Fibroblast of lung (primary cell): ENCODE measurements around the gene RPUSD4. TPM values are rescaled to one million over a fixed set of nuclear protein-coding genes. Genes with fewer than 3 reads are reported as not detected.

ENCODE experiments used
- DNase-seq, 2 donors: peaks; one replicate each; pipeline versions ENCODE4 v3.0.0 to v3.0.0-alpha.2; 2010; ENCODE audit warnings: low read depth in 2 of 2
- H2AFZ ChIP-seq: 2 replicates; pipeline ENCODE4 v1.5.1; 2012; ENCODE audit warnings: low read length, control low read depth, inconsistent platforms
- H3K27ac ChIP-seq: 2 replicates; pipeline ENCODE4 v1.5.1; 2011; ENCODE audit warnings: low read length, control low read depth; ENCODE audit not compliant: insufficient read depth
- H3K27me3 ChIP-seq: 2 replicates; pipeline ENCODE4 v1.5.1; 2011; ENCODE audit warnings: mild to moderate bottlenecking, low read length; ENCODE audit not compliant: control insufficient read depth, insufficient read depth
- H3K36me3 ChIP-seq: 2 replicates; pipeline ENCODE4 v1.5.1; 2011; ENCODE audit warnings: low read length; ENCODE audit not compliant: control insufficient read depth, insufficient read depth
- H3K4me1 ChIP-seq: 2 replicates; pipeline ENCODE4 v1.5.1; 2011; ENCODE audit warnings: low read length; ENCODE audit not compliant: control insufficient read depth, insufficient read depth; ENCODE audit errors: extremely low read depth
- H3K4me2 ChIP-seq: 2 replicates; pipeline ENCODE4 v1.5.1; 2011; ENCODE audit warnings: low read length, control low read depth; ENCODE audit not compliant: insufficient read depth; ENCODE audit errors: extremely low read depth
- H3K4me3 ChIP-seq, 4 experiments: fragments of 200-600 bp in 1 of 4; sonication (generic) in 1 of 4; replicated peaks in 1 of 4; 2 replicates each; pipeline ENCODE4 v1.5.1; 2011 to 2016; ENCODE audit warnings: low read length in 4 of 4, low read depth in 3 of 4, mild to moderate bottlenecking in 3 of 4, control low read depth in 2 of 4, inconsistent platforms in 1 of 4, mixed read lengths in 1 of 4; ENCODE audit not compliant: insufficient read depth in 1 of 4; ENCODE audit errors: control extremely low read depth in 1 of 4
- H3K79me2 ChIP-seq: 2 replicates; pipeline ENCODE4 v1.5.1; 2012; ENCODE audit warnings: mild to moderate bottlenecking, low read length, inconsistent platforms; ENCODE audit not compliant: control insufficient read depth, insufficient read depth
- H3K9ac ChIP-seq: 2 replicates; pipeline ENCODE4 v1.5.1; 2011; ENCODE audit warnings: mild to moderate bottlenecking, low read length, control low read depth; ENCODE audit not compliant: insufficient read depth
- H3K9me3 ChIP-seq: 2 replicates; pipeline ENCODE4 v1.5.1; 2012; ENCODE audit warnings: low read depth, low read length; ENCODE audit not compliant: control insufficient read depth, insufficient read depth
- H4K20me1 ChIP-seq: 2 replicates; pipeline ENCODE4 v1.5.1; 2011; ENCODE audit warnings: low read length; ENCODE audit not compliant: control insufficient read depth, insufficient read depth; ENCODE audit errors: extremely low read depth
- EZH2 ChIP-seq: IDR thresholded peaks from 2 replicates; pipeline ENCODE4 v1.5.1; 2012; ENCODE audit warnings: low read length, control low read depth, mild to moderate bottlenecking; ENCODE audit errors: missing control alignments
- polyA plus RNA-seq, 2 donors: library from polyadenylated mRNA; depleted of rRNA in 1 of 2; stranded (reverse) in 1 of 2; unstranded in 1 of 2; fragments of >200 nt; gene quantifications; 2 replicates each; pipeline ENCODE4 v1.2.1, GENCODE V29; 2011 to 2012; ENCODE audit warnings: missing spikeins in 1 of 2
- total RNA-seq: library from RNA; depleted of rRNA; stranded (reverse); fragments of >200 nt; gene quantifications from 2 replicates; pipeline ENCODE4 v1.2.1, GENCODE V29; 2014
- TF ChIP-seq, protein P1 (sequence below), 2 donors: IDR thresholded peaks in 1 of 2; conservative IDR thresholded peaks in 1 of 2; 1 replicate in 1 of 2; 2 replicates in 1 of 2; pipeline ENCODE4 v1.5.1; 2011 to 2012; ENCODE audit warnings: low read length in 2 of 2, control low read depth in 1 of 2, inconsistent platforms in 1 of 2, low read depth in 1 of 2, mild to moderate bottlenecking in 1 of 2

Gene RPUSD4
- total and polyA plus RNA-seq, 2 donors (not counting 1 experiment from before 2014, with no cell fraction given) = 16.3 to 26.9 TPM

DNA sequence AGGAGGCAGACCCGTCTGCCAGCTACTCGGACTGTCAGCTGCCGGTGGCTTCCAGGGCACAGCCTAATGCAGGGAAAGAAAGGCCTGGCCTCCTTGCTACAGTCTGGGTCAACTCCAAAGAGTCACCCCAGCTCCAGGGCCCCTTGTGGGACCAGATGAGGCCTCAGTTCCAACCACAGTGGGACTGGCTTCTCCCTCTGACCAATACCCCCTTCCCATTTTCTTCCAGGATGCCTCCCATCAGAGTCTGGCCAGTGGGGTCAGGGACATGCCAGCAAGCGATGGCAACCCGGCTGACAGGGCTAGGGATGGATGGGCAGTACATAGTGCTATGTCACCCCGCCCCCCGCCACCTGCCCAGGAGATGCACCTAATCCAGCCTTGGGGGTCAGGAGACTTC is 36.6 kb downstream of the RPUSD4 start:
- H3K4me1 ChIP-seq = no peaks in the 10 kb centered on the region
- H3K27me3 ChIP-seq = no peaks in the 10 kb centered on the region
- H3K79me2 ChIP-seq = no peaks in the 10 kb centered on the region
- H3K36me3 ChIP-seq = no peaks in the 10 kb centered on the region
- no peak overlapping the region for H3K27ac ChIP-seq
- no peak for TF ChIP-seq EZH2
- TF ChIP-seq, protein P1, sequence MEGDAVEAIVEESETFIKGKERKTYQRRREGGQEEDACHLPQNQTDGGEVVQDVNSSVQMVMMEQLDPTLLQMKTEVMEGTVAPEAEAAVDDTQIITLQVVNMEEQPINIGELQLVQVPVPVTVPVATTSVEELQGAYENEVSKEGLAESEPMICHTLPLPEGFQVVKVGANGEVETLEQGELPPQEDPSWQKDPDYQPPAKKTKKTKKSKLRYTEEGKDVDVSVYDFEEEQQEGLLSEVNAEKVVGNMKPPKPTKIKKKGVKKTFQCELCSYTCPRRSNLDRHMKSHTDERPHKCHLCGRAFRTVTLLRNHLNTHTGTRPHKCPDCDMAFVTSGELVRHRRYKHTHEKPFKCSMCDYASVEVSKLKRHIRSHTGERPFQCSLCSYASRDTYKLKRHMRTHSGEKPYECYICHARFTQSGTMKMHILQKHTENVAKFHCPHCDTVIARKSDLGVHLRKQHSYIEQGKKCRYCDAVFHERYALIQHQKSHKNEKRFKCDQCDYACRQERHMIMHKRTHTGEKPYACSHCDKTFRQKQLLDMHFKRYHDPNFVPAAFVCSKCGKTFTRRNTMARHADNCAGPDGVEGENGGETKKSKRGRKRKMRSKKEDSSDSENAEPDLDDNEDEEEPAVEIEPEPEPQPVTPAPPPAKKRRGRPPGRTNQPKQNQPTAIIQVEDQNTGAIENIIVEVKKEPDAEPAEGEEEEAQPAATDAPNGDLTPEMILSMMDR (conservative IDR thresholded peaks at IDR 0.05 in 1 of 2, IDR thresholded peaks at IDR 0.05 in 1 of 2; ENCODE audit: low read depth in 1 of 2, low read length in 2 of 2) = no peak
- no peaks in the 10 kb centered on the region for H3K9me3 ChIP-seq
- DNase-seq = no peak
- no peak overlapping the region for H3K9ac ChIP-seq
- H3K4me3 ChIP-seq = no peak overlapping the region
- no peaks in the 10 kb centered on the region for H4K20me1 ChIP-seq
- H2AFZ ChIP-seq = no peak overlapping the region
- H3K4me2 ChIP-seq = no peak overlapping the region

- no peak for TF ChIP-seq EZH2
- TF ChIP-seq, protein P1 (conservative IDR thresholded peaks at IDR 0.05 in 1 of 2, IDR thresholded peaks at IDR 0.05 in 1 of 2; ENCODE audit: low read depth in 1 of 2, low read length in 2 of 2) = no peak
- Histone ChIP-seq H4K20me1 (no peaks in the 10 kb centered on the region), H3K36me3 (no peaks in the 10 kb centered on the region), H3K9me3 (no peaks in the 10 kb centered on the region), H3K4me1 (no peaks in the 10 kb centered on the region), H3K4me2 (no peak overlapping the region), H3K27me3 (no peaks in the 10 kb centered on the region), H2AFZ (no peak overlapping the region), H3K27ac (no peak overlapping the region), H3K79me2 (no peaks in the 10 kb centered on the region), H3K9ac (no peak overlapping the region), H3K4me3 (no peak overlapping the region)
- no peak for DNase-seq
Observed at GRCh38 chr11:126173257-126173656, 38.2 kb downstream of the RPUSD4 start.

DNA sequence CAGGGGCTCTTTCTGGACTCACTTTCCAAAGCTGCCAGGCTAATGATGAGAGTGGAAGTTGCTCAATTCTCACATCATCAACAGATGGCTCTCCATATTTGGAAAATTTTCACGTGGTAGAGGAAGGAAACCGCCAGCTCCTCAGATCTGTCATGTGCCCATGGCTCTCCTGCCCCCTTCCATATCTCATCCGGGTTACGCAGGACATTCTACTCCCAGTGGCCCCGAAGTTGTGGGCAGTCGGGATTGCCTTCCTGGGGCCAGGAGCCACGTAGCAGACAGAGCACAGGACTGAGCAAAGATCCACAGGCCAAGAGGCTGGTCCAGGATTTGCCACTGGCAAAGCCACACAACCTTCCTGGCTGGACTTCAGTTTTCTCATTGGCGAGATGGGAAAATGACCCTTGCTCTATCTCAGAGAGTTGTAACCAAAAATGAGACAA is 38.8 kb downstream of the RPUSD4 start:
- no peaks in the 10 kb centered on the region for H3K36me3 ChIP-seq
- H3K9me3 ChIP-seq = no peaks in the 10 kb centered on the region
- H3K27ac ChIP-seq = no peak overlapping the region
- TF ChIP-seq, protein P1 (conservative IDR thresholded peaks at IDR 0.05 in 1 of 2, IDR thresholded peaks at IDR 0.05 in 1 of 2; ENCODE audit: low read depth in 1 of 2, low read length in 2 of 2) = no peak
- TF ChIP-seq EZH2 = no peak
- no peaks in the 10 kb centered on the region for H3K27me3 ChIP-seq
- peak in 1 of 2 donors; percentile 86 for DNase-seq
- no peaks in the 10 kb centered on the region for H3K79me2 ChIP-seq
- no peak overlapping the region for H3K4me3 ChIP-seq
- no peak overlapping the region for H3K4me2 ChIP-seq
- H3K9ac ChIP-seq = no peak overlapping the region
- no peak overlapping the region for H2AFZ ChIP-seq
- no peaks in the 10 kb centered on the region for H3K4me1 ChIP-seq
- no peaks in the 10 kb centered on the region for H4K20me1 ChIP-seq
